Stimulated activated CD4-positive, alpha-beta T cell treated with anti-CD3 and anti-CD28 coated beads, Interleukin-4, amount 100 ng/mL, for 1 hour (primary cell): Measurements from ENCODE around the gene CLDN14.

Experiments
- DNase-seq: peaks from one replicate; pipeline ENCODE4 v3.0.0-alpha.2; 2020

The CLDN14 gene

DNA sequence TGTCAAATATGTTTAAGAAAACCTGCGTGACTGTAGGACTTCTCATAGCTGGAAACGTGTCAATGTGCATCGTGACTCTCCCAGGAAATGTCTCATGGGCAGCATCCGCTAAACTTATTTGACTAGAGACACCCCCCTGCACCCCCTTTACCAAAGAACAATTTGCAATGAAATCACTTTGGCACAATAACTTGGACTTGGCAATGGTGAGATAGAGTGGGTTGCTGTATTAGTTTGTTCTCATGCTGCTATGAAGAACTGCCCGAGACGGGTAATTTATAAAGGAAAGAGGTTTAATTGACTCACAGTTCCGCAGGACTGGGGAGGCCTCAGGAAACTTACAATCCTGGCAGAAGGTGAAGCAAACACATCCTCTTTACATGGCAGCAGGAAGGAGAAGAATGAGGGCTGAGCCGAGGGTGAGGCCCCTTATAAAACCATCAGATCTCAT is 13.8 kb downstream of the CLDN14 start:
- no peak for DNase-seq

DNA sequence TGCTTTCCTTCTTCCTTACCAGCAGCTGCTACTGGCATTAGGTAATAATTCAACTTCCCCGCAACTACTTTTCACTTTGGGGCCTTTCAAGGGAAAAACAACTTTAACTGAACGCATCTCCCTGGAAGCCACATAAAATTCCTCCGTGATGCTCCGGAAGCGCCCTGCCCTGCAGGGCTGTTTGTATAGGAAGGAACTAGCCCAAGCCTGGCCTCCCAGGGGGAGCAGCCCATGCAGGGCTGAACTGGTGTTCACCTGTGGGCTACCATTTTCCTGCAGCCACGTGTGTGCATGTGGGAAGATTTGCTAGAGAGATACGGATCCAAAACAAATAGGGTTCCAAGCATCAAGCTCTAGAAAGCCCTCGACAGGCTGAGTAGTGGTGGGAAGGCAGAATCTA is 14.4 kb downstream of the CLDN14 start:
- no peak for DNase-seq

DNA sequence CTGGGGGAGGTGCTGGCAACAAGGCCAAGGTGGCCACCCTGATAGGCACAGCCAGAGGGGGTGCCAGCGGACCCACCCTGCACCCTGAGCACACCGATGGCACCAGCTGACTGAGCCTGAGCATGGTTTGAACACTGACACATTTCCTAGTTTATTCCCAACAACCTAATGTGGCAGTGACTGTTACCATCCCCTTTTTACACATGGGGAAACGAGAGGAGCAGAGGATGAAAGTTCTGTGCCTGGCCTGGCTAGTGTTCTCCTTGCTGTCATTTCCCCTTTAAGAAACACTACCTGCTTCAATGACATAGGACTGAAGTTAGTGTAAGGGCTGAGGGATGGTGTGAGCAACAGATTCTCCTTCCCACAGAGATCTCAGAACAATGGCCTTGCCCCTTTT is 15.3 kb downstream of the CLDN14 start:
- DNase-seq = no peak

DNA sequence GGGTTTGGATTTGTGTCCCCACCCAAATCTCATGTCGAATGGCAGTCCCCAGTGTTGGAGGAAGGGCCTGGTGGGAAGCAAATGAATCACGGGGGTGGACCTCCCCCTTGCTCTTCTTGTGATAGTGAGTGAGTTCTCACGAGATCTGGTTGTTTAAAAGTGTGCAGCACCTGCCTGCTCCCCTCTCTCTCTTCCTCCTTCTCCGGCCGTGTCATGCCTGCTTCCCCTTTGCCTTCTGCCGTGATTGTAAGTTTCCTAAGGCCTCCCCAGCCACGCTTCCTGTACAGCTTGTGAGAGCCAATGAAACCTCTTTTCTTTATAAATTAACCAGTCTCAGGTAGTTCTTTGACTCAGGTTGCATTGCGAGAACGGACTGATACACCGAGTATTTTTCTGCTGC is 15.9 kb downstream of the CLDN14 start:
- DNase-seq = no peak

DNA sequence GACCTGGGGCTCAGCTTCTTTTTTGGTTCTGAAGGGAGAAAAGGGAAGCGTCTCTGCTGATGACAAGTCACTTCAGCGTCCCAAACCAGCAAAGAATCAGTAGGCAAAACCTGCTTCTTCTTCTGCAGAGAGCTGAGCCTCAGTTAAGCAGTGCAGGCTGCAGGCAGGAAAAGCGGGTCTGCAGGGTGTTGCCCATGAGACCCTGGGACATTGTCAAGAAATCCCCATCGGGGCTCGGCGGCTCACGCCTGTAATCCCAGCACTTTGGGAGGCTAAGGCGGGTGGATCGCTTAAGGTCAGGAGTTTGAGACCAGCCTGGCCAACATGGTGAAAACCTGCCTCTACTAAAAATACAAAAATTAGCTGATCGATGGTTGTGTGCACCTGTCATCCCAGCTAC is 16.7 kb downstream of the CLDN14 start:
- no peak for DNase-seq

DNA sequence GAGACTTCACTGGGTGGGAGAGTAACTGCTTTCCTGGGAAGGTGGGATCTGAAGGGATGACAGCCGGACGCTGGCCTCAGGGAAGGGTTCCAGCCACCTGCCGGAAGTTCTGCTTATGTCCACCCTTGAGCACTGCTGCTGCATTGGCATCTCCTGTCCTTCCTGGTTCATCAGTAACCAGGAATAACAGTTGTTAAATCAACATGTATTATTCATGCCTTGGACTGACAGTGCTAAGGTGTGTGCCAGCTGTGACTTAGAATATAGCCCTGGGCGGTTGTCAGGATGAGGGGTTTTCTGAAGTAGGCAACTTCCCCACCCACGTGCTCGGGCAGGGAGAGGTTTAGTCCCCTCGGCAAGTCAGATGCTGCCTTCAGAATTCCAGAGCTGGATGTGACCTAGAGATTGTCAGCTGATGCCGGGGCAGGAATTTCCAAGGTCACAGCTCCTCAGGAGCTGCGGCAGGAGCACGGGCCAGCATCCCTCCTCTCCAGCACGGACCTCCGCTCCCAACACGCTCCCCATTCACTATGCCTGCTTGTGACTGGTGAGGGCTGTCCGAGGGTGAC is 17.9 kb downstream of the CLDN14 start:
- DNase-seq = no peak

DNA sequence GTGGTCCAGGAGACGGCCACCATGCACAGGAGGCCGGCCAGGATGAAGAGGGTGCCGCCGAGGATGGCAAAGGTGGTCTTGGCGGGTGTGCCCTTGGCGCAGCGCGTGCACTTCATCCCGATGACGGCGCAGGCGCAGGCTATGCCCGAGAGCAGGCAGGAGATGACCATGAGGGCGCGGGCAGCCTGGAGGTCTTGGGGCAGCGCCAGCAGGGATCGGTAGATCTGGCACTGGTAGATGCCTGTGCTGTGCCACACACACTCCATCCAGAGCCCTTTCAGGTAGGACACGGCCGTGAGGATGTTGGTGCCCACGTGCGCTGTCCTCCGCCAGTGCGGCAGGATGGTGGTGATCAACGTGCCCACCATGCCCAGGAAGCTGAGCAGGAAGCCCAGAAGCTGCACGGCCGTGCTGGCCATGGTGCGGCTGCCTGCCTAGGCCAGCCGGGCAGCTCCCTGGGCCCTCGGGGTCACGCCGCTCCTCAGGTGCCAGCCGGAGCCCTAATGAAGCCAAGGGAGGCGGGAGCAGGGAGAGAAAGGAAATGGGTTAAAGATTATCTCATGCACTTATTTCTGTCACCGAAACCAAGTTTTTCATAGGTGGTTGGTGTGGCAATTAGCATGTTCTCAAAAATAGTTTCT is 18.5 kb downstream of the CLDN14 start:
- DNase-seq = no peak

DNA sequence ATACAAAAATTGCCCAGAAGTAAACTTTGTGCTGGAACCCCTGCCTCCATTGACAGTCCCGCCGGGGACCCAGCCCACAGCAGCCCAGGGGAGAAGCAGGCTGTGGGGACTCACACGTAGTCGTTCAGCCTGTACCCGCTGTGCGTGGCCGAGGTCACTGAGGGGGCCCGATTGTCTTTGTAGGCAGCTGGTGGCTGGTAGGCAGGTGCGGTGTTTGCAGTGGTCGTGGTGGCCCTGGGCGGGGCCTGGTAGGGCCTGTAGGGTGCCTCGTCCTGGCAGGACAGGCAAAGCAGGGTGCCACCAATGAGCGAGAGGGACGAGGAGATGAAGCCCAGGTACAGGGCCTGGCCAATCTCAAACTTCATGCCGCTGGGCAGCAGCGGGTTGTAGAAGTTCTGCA is 19.1 kb downstream of the CLDN14 start:
- no peak for DNase-seq

DNA sequence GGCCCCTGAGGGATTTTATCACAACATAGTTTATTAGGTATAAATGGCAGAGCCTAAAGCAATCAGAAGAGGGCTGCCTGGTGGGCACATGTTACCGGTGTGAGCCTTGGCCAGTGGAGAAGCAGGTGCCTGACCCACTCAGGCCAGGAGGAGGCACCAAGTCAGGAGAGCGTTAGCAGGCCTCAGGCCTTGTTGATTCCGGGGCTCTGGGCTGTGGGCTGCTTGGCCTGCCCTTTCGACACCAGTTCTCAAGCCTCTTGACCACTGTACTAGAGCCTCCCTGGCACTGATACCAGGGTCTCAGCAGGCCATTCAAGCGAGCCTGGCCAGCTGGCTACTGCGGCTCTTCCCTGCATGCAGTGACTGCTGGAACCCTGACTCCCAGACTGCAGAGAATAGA is 20.8 kb downstream of the CLDN14 start:
- no peak for DNase-seq

DNA sequence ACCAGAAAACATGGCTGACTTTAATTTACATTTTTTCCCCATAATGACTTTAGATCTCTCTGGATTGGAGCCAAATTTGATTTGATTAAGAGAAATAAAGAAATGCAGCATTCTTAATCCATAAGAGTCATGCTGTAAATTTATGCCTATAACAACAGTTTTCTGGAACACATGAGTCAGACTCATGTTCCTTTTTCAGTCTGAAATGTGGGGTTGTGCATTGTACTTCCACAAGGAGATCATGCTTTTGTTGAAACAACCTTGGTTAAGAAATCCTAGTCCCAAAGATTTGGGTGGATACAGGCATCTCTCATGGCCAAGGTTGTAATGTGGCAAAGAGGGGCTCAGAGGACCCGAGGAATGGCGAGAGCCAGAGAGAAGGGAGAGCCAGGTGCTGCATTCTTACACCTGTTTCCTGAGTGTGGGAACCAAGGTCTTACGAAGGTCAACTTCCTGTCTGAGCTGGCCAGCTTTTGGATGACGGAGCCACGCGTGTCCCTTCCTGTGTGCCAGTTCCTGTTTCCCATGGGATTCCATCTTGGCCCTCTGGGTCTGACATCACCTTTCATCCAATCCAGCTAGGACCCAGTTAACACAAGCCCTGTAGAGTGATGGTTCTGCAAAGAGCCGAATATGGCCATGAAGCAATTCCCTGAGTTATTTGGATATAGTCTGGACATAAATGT is 23.1 kb downstream of the CLDN14 start:
- no peak for DNase-seq

DNA sequence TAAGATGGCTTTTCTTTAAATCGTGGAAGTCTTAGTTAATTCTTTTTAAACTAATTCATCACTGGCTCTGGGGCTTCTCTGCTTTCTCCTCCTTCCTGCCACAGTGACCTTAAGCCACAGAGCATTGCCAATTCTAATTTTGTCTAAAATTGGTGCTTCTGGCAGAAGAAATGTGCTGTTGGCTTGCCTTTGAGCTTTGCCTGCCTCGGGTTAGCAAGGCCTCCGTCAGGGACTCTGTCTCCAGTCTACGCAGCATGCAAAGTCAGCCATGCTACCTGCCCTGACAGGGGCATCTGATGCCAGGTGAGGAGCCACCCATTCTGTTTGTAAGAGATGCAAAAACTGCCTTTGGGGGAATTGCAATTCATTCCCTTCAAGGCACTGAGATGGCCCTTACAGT is 25.2 kb downstream of the CLDN14 start:
- DNase-seq = no peak

DNA sequence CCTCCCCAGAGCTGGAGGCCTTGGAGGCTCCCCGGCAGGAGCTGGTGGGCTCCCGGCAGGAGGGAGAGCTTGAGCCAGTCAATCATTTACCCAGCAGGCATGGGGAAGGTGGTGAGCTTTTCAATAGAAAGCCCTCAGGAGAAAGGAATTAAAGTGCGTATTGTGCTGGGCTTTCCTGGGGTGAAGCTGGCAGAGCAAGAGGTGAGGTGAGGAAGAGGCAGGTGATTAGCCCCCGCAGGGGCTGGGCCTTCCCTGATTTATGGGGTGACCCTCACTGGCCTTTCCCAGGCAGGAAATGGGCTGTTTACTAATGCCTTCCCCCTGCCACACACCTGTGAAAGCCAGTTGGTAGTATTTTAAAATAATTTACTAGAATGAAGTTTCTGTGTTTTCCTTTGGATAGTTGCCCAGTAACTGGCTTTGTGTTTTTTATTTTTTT is 25.8 kb downstream of the CLDN14 start:
- DNase-seq = no peak

DNA sequence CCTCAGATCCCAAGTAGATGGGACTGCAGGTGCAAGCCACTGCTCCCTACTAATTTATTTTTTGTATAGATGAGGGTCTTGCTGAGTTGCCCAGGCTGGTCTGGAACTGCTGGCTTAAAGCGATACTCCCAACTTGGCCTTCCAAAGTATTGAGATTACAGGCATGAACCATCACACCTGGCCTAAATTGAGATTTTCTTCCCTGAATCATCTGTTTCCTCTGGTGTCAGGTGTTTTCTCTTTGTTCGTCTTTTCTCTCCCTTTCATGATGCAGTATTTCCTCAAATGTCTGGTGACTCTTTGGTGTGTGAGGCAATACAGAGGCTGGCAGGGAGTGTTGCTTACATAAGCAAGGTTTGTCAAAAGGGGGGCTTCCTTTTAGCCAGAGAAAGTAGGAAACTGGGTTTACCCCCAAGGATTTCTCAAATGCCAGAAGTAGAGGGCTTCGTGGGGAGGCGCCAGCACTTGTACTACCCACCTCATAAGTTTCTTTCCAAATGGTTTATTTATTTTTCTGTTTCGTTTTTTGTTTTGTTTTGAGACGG is 27.6 kb downstream of the CLDN14 start:
- DNase-seq = no peak

DNA sequence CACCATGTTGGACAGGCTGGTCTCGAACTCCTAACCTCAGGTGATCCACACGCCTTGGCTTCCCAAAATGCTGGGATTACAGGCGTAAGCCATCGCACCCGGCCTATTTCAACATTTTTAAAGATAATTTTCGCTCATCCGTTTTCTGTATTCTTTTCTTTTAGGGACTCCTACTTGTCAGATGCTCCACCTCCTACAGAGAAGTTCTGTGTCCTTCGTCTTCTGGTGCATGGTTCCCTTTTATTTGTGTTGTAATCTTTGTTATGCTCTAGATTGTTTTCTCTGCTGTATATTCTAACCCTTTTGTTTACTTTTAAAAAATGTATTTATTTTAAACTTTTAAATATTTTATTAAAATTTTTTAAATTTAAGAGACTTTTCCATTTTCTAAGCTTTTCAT is 28.4 kb downstream of the CLDN14 start:
- DNase-seq = no peak

DNA sequence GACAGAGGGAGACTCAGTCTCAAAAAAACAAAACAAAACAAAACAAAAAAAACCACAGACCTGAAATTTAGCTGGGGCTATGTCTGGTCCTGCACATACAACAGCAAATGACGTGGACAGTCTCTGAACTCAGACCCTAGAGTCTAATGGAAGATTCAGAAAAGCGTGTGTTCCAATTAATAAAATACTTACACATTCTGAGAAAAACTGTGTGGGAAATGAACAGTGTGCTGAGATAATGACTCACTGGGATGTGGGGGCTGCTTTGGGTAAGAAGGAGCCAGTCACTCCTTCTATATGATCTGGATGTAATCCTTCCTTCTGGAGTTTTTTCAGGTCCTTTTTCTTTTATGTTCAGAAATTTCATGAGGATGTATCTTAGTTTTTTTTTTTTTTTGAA is 29.4 kb downstream of the CLDN14 start:
- no peak for DNase-seq

DNA sequence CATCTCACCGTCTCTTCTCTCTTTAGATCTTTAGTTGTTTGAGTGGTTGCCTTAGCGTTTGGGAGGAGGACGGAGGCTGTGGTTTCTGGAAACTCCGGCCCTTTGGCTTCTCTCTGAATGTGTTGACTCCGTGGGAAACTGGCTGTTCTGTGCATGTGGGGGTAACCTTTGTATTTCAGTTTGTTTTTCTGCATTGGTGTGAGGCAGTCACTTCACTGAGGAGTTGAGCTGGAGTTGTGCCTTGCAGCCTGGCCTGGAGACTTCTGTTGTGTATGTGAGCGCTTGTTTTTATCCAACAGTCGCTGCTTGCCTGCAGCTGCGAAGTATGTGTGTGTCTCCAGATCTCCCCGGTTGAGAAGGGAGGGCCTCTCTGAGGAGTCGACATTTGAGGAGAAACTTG is 33.6 kb downstream of the CLDN14 start:
- no peak for DNase-seq

DNA sequence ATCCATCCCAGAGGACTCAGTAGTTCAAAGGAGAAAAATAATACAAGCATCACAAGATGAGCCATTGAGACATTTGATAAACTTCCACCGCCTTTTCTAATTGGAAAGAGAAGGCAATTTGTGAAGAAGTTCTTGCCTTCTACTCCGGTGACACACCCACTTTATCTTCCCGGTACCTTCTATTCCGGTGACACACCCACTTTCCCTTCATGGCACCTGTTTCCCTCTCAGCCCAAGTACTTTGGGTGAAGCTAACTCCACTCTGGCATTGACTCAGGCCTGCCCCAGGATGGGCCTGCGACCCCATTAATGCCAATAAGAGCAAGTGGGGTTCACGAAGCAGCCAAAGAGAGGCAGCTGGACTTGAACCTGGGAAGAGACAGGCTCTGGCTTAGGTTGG is 38.2 kb downstream of the CLDN14 start:
- no peak for DNase-seq

DNA sequence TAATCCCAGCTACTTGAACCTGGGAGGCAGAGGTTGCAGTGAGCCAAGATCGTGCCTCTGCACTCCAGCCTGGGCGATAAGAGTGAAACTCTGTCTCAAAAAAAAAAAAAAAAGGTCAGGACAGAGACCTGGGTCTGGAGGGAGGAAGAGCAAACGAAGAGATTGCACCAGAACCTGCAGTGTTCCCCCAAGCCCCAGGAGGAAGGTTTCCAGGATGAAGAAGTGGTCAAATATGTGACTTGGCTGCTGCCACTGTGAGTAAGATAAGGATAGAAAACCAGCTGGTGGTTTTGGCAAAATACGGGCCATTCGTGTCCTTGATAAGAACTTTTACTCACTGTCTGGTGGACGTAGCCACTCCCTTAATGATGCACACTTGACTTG is 42.2 kb downstream of the CLDN14 start:
- DNase-seq = no peak

DNA sequence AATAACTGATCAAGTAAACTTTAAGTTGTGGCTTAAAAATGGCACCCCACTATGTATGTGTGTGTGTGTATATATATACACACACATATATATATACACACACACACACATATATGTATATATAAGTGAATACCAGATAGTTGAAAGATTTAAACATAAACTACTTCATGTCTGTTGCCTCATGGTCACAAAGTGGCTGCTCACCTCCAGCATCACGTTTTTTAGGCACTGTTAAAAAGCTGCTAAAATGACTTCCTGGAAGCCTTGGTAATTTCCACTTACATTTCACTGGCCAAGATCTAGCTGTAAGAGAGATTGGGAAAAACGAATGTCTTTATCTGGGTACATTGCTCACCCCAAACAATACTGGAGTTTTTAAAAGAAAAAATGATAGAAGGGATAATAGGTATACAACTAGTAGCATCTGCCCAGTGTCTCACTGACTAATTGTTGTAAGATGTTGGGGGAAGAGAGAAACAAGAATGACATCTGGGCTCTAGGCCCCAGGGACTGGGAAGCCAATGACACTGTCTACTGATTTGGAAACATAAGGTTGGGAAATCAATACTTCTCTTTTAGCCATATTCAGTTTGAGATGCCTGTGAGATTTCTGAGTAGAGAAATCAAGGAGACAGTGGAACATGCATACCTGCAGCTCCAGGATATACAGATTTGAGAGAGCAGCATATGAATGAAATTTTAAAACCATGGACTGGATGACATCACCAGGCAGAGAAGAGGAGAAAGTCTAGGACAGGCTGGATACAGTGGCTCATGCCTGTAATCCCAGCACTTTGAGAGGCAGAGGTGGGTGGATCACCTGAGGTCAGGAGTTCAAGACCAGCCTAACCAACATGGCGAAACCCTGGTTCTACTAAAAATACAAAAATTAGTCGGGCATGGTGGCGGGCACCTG is 42.8 kb downstream of the CLDN14 start:
- no peak for DNase-seq

DNA sequence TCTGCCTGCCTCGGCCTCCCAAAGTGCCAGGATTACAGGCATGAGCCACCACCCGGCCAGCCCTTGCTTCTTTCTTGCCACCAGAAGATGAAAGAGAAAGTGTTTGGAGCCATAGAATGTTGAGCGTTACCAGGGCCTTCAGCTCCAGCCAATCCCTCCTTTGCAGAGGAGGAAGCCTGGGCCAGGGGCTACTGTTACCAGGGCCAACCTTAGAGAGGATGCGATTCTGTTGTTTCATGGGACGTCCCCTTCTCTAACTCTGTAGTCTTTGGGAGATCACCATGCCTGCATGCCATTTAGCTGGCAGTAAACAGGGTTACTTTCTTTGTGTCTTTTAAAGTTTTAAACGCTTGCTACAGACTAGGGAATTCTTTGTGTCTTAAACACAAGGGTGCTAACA is 45.8 kb downstream of the CLDN14 start:
- DNase-seq = no peak

DNA sequence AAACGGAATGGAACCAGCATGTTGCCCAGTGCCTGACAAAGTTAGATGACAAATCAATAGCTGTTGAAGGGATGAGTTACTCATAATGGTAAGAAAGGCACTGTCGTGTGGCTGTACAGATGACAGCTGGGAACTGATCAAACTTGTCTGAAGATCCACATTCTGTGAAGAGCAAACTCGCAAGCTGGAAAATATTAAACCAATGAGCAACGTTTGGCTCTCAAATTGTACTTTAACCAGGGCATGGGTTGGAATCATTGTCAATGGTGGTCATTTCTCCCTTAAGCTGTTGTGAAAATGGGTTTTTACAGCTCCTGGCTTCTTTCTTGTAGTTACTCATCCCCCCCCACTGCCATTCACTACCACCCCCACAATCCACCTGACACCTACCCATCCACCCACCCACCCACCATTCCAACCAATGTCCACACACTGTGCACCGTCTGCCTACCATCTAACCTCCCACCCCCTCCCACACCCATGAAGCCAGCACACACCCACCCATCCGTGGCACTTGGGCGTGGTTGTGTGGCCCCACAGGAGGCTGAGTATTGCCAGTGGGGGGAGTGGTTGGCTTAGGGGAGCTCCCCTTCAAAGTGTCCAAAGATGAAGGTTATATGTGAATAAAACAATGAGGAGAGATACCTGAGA is 46.7 kb downstream of the CLDN14 start:
- no peak for DNase-seq

DNA sequence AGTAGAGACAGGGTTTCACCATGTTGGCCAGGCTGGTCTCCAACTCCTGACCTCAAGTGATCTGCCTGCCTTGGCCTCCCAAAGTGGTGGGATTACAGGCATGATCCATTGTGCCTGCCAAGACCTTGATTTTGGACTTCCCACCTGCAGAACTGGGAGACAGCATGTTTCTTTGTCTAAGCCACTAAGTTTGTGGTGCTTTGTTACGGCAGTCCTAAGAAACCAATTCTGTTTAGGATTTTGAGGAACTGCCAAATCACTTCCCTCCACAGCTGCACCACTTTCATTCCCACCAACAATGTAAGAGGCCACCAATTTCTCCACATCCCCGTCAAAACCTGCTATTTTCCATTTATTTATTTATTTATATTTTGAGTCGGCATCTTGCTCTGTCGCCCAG is 48.7 kb downstream of the CLDN14 start:
- no peak for DNase-seq

DNA sequence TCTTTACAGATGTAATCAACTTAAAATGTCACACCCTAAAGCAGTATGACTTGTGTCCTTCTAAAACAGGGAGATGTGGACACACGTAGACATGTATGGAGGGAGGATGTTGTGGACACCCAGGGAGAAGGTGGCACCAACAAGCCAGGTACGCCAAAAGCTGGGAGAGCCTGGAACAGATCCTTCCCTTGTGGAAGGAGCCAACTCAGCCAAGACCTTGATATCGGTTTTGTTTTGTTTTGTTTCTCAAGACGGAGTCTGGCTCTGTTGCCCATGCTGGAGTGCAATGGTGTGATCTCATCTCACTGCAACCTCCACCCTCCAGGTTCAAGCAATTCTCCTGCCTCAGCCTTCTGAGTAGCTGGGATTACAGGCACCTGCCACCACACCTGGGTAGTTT is 49.1 kb downstream of the CLDN14 start:
- no peak for DNase-seq
